CD4-positive, alpha-beta T cell treated with Interleukin-15 for 4 hours (primary cell): ENCODE measurements around the gene FNDC3A.
"Not testable (repeated sequence)": the region's sequence is repeated elsewhere in the genome, so short reads cannot be mapped to it uniquely, and the experiment has no call there.

ENCODE experiments used
- DNase-seq: peaks from one replicate; pipeline ENCODE4 v3.0.0-alpha.2; 2020; ENCODE audit warnings: low spot score

The FNDC3A gene

GRCh38 chr13:48976576-48977285, 1.0 kb downstream of the FNDC3A start:
- DNase-seq, result no peak

GRCh38 chr13:48977286-48977625, 1.5 kb downstream of the FNDC3A start:
- DNase-seq, result no peak

GRCh38 chr13:48977973-48978372, 2.3 kb downstream of the FNDC3A start:
- no peak for DNase-seq

GRCh38 chr13:48978942-48979601, 3.4 kb downstream of the FNDC3A start:
- no peak for DNase-seq

GRCh38 chr13:48979892-48980291, 4.2 kb downstream of the FNDC3A start:
- no peak for DNase-seq

GRCh38 chr13:48983331-48983730, 7.6 kb downstream of the FNDC3A start:
- no peak for DNase-seq

GRCh38 chr13:48985756-48986155, 10.0 kb downstream of the FNDC3A start:
- DNase-seq, result no peak

- DNase-seq, result no peak
Measured at GRCh38 chr13:48990900-48991299, 15.2 kb downstream of the FNDC3A start.

- DNase-seq, result no peak
Measured at GRCh38 chr13:48993150-48993549, 17.4 kb downstream of the FNDC3A start.

- no peak for DNase-seq
Measured at GRCh38 chr13:48994706-48995105, 19.0 kb downstream of the FNDC3A start.

GRCh38 chr13:48998641-48999292, 23.1 kb downstream of the FNDC3A start:
- DNase-seq, result no peak

GRCh38 chr13:49000247-49000646, 24.5 kb downstream of the FNDC3A start:
- DNase-seq, result no peak

- not testable (repeated sequence) for DNase-seq
Measured at GRCh38 chr13:49018986-49019635, 43.4 kb downstream of the FNDC3A start.

GRCh38 chr13:49020328-49020727, 44.6 kb downstream of the FNDC3A start:
- DNase-seq, result no peak

- DNase-seq, result no peak
Measured at GRCh38 chr13:49020940-49021553, 45.3 kb downstream of the FNDC3A start.

GRCh38 chr13:49021953-49022352, 46.2 kb downstream of the FNDC3A start:
- no peak for DNase-seq

- no peak for DNase-seq
Measured at GRCh38 chr13:49022472-49023144, 46.9 kb downstream of the FNDC3A start.

- DNase-seq, result no peak
Measured at GRCh38 chr13:49023431-49023830, 47.7 kb downstream of the FNDC3A start.

GRCh38 chr13:49026851-49027250, 51.1 kb downstream of the FNDC3A start:
- no peak for DNase-seq

GRCh38 chr13:49029570-49029969, 53.9 kb downstream of the FNDC3A start:
- DNase-seq, result no peak

- no peak for DNase-seq
Measured at GRCh38 chr13:49030213-49030612, 54.5 kb downstream of the FNDC3A start.

GRCh38 chr13:49040872-49041271, 65.2 kb downstream of the FNDC3A start:
- no peak for DNase-seq
